ENCODE results near the gene RGS11. TPM values are rescaled to one million over a fixed set of nuclear protein-coding genes. Genes with fewer than 3 reads are reported as not detected.
"Not testable (repeated sequence)": the region's sequence is repeated elsewhere in the genome, so short reads cannot be mapped to it uniquely, and the experiment has no call there.

The RGS11 gene
- total and polyA plus RNA-seq, 2 experiments from 2014 or later = 0.74 to 1.8 TPM

- no peak for TF ChIP-seq REST (IDR thresholded peaks at IDR 0.05; ENCODE audit: unreplicated experiment)
- TF ChIP-seq ZNF462 (CRISPR knock-in tag; IDR thresholded peaks at IDR 0.05) = no peak
- TF ChIP-seq ZNF114 (CRISPR knock-in tag; IDR thresholded peaks at IDR 0.05) = no peak
These were observed 44.8 kb downstream of the RGS11 start (continued) for GRCh38 chr16:230949-231348.

GRCh38 chr16:230351-230750, 45.4 kb downstream of the RGS11 start:
- not testable (repeated sequence) for H3K9me2 ChIP-seq (ENCODE audit: insufficient read depth); H3K27me3 ChIP-seq (ENCODE audit: insufficient read depth); H3K27me3 Mint-ChIP-seq (ENCODE audit: insufficient read depth, low read depth, poor library complexity); H3K27ac Mint-ChIP-seq; H3K4me3 Mint-ChIP-seq; DNase-seq (ENCODE audit: low spot score); H3K27ac ChIP-seq (ENCODE audit: low read depth); H3K9me3 Mint-ChIP-seq; H3K4me3 ChIP-seq; ATAC-seq; H3K4me2 ChIP-seq
- H3K4me1 ChIP-seq (ENCODE audit: insufficient read depth) = peaks cover 11% of the 10 kb centered on the region
- H2AFZ ChIP-seq = 0 out of 2 replicates have a peak overlapping the region, but pooled peaks have one; percentile 47
- H3K4me1 Mint-ChIP-seq = peaks cover 17% of the 10 kb centered on the region; the same call in 2 of the 3 replicates
- peaks cover 37% of the 10 kb centered on the region for H3K79me2 ChIP-seq (replicated peaks; ENCODE audit: insufficient read depth)
- H3K36me3 Mint-ChIP-seq (ENCODE audit: low read depth) = peaks cover 32% of the 10 kb centered on the region
- H3F3A ChIP-seq (replicated peaks; ENCODE audit: low read depth) = peaks cover 25% of the 10 kb centered on the region
- H3K36me3 ChIP-seq (ENCODE audit: insufficient read depth) = peaks cover 25% of the 10 kb centered on the region; the same call in 1 of the 2 replicates
- peaks cover 26% of the 10 kb centered on the region for H4K20me1 ChIP-seq (replicated peaks; ENCODE audit: insufficient read depth)
